Progenitor cell of endocrine pancreas (in vitro differentiated cells): ENCODE measurements around the gene MOCS3. TPM values are rescaled to one million over a fixed set of nuclear protein-coding genes. Genes with fewer than 3 reads are reported as not detected.

Experiments used
- DNase-seq: peaks from one replicate; pipeline ENCODE4 v3.0.0; 2021; ENCODE audit warnings: low spot score; ENCODE audit not compliant: unreplicated experiment
- H3K27ac Mint-ChIP-seq: 2 replicates; pipeline ENCODE4 v1.8.0; 2021; ENCODE audit warnings: mild to moderate bottlenecking, moderate library complexity, mixed read lengths
- H3K27me3 Mint-ChIP-seq: 2 replicates; pipeline ENCODE4 v1.8.0; 2021; ENCODE audit warnings: mixed read lengths
- H3K36me3 Mint-ChIP-seq: 2 replicates; pipeline ENCODE4 v1.8.0; 2022; ENCODE audit warnings: mixed read lengths; ENCODE audit not compliant: insufficient read depth
- H3K4me1 Mint-ChIP-seq: 2 replicates; pipeline ENCODE4 v1.8.0; 2021; ENCODE audit warnings: low read depth, mixed read lengths
- H3K4me3 Mint-ChIP-seq: 2 replicates; pipeline ENCODE4 v1.8.0; 2021; ENCODE audit warnings: low read depth, mild to moderate bottlenecking, moderate library complexity, mixed read lengths
- H3K9me3 Mint-ChIP-seq: 2 replicates; pipeline ENCODE4 v1.8.0; 2021; ENCODE audit warnings: low read depth, mixed read lengths
- CTCF ChIP-seq: fragments of 200-600 bp; sonication (generic); IDR thresholded peaks from one replicate; pipeline ENCODE4 v1.5.0; 2021; ENCODE audit warnings: antibody characterized with exemption, mild to moderate bottlenecking; ENCODE audit not compliant: unreplicated experiment
- total RNA-seq: library from RNA; stranded (reverse); gene quantifications from 2 replicates; pipeline ENCODE4 v1.2.1, GENCODE V29; 2021

The MOCS3 gene
- total RNA-seq, 1 donor from 2014 or later, result 5.8 TPM

DNA sequence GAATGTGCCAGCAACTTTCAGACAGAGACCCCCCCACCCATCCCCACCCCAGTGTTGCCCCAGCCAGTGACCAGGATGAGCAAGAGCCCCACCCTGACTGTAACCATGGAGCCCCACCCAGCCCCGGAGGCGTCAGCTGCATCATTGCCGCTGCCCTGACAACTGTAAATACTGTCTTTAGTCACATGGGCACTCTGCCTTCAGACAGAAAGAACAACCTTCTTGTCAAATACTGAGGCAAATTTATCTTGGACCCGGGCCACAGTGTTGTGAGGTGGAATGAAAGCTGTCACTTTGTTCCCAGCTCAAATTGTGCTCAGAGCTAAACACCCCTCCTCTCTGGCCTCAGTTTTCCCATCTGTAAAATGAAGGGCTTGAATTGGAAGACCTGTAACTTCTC, 23.7 kb downstream of the MOCS3 start:
- Mint-ChIP-seq H3K4me3 (no peak overlapping the region), H3K27ac (no peak overlapping the region), H3K36me3 (no peaks in the 10 kb centered on the region), H3K27me3 (peaks cover 24% of the 10 kb centered on the region), H3K4me1 (peaks cover 9% of the 10 kb centered on the region), H3K9me3 (no peaks in the 10 kb centered on the region)
- no peak for TF ChIP-seq CTCF
- DNase-seq, result no peak

- Mint-ChIP-seq H3K4me1 (peaks cover under 1% of the 10 kb centered on the region), H3K27ac (no peak overlapping the region), H3K36me3 (no peaks in the 10 kb centered on the region), H3K9me3 (no peaks in the 10 kb centered on the region), H3K4me3 (no peak overlapping the region), H3K27me3 (peaks cover 24% of the 10 kb centered on the region)
- TF ChIP-seq CTCF, result no peak
- DNase-seq, result no peak
These were observed 24.7 kb downstream of the MOCS3 start for GRCh38 chr20:50983321-50983720.

GRCh38 chr20:50987493-50988210, 29.0 kb downstream of the MOCS3 start:
- Mint-ChIP-seq H3K36me3 (no peaks in the 10 kb centered on the region), H3K9me3 (no peaks in the 10 kb centered on the region), H3K4me3 (no peak overlapping the region), H3K4me1 (peaks cover 4% of the 10 kb centered on the region), H3K27ac (no peak overlapping the region), H3K27me3 (peaks cover 9% of the 10 kb centered on the region)
- peak; percentile 84 for TF ChIP-seq CTCF
- peak; percentile 69 for DNase-seq

DNA sequence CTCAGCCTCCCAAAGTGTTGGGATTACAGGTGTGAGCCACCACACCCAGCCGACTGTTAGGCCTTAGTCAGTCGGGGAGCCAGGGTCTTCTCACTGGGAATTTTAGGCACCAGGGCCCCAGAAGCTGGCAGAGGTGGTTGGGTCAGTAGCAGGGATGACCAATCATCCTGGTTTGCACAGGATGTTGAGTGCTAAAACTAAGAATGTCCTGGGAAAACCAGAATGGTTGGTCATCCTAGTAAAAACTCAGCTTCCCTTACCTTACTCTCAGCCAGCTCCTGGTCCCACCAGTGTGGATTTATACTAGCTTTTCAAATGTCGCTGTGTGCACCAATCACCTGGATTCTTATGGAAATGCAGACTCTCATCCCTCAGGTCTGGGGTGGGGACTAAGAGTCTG, 32.5 kb downstream of the MOCS3 start:
- Mint-ChIP-seq H3K27me3 (peaks cover 7% of the 10 kb centered on the region), H3K9me3 (no peaks in the 10 kb centered on the region), H3K4me3 (no peak overlapping the region), H3K27ac (no peak overlapping the region), H3K36me3 (no peaks in the 10 kb centered on the region), H3K4me1 (peaks cover 4% of the 10 kb centered on the region)
- no peak for DNase-seq
- TF ChIP-seq CTCF, result no peak

DNA sequence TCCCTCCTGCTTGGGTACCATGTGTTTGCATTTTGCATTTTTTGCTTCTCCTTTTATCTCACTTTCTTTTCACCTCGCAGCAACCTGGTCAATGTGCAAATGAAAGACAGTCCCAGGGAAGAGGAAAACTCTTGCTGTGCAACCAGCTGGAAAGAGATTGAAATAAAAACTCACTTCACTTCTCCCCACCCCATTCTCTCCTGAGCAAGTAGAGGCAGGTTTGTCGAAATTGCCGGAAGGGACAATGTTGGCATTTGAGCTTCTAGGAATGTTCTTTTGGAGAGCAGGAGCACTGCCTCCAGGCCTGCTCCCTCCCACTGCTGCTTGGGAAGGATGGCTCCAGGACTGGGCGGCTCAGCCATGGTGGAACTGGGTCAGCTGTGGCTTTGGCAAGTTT, 33.7 kb downstream of the MOCS3 start:
- H3K27ac Mint-ChIP-seq, result no peak overlapping the region
- DNase-seq, result no peak
- peaks cover 4% of the 10 kb centered on the region for H3K4me1 Mint-ChIP-seq
- no peaks in the 10 kb centered on the region for H3K36me3 Mint-ChIP-seq
- no peaks in the 10 kb centered on the region for H3K9me3 Mint-ChIP-seq
- peaks cover 11% of the 10 kb centered on the region for H3K27me3 Mint-ChIP-seq
- no peak overlapping the region for H3K4me3 Mint-ChIP-seq
- TF ChIP-seq CTCF, result no peak
